OCI-LY3 (cell line): Measurements from ENCODE around the gene STMND1.

ENCODE experiments used
- H2AFZ ChIP-seq: fragments of 200-600, 300-600 bp; shearing (Covaris generic); 2 replicates; pipeline ENCODE4 v1.6.0; 2014; ENCODE audit warnings: antibody characterized with exemption, low read depth, low read length
- H3K27ac ChIP-seq: fragments of 200-600, 300-600 bp; sonication (generic); 2 replicates; pipeline ENCODE4 v1.5.1; 2014; ENCODE audit warnings: mild to moderate bottlenecking, low read length, moderate library complexity, mixed read lengths
- H3K27me3 ChIP-seq: fragments of 200-600, 300-600 bp; sonication (generic); 2 replicates; pipeline ENCODE4 v1.6.1; 2014; ENCODE audit warnings: low read depth, low read length, mixed read lengths
- H3K36me3 ChIP-seq: fragments of 200-600, 300-600 bp; sonication (generic); replicated peaks from 2 replicates; pipeline ENCODE3; 2014; ENCODE audit warnings: low read depth, low read length, mixed read lengths
- H3K4me1 ChIP-seq: fragments of 300-600, 200-600 bp; sonication (generic); 2 replicates; pipeline ENCODE4 v1.6.1; 2014; ENCODE audit warnings: low read length, mixed read lengths
- H3K4me2 ChIP-seq: fragments of 200-600, 300-600 bp; sonication (generic); 2 replicates; pipeline ENCODE4 v1.6.1; 2014; ENCODE audit warnings: low read length, mixed read lengths
- H3K4me3 ChIP-seq: fragments of 300-600, 200-600 bp; sonication (generic); 2 replicates; pipeline ENCODE4 v1.5.1; 2014; ENCODE audit warnings: antibody characterized with exemption, mild to moderate bottlenecking, low read length, moderate library complexity
- H3K79me2 ChIP-seq: fragments of 300-600, 200-600 bp; shearing (Covaris generic); 2 replicates; pipeline ENCODE4 v1.6.1; 2014; ENCODE audit warnings: mild to moderate bottlenecking, low read length, mixed read lengths
- H3K9ac ChIP-seq: fragments of 300-600, 200-600 bp; shearing (Covaris generic); 2 replicates; pipeline ENCODE4 v1.6.0; 2014; ENCODE audit warnings: mild to moderate bottlenecking, low read length, moderate library complexity
- H3K9me3 ChIP-seq: fragments of 200-600, 300-600 bp; shearing (Covaris generic); 2 replicates; pipeline ENCODE4 v1.6.1; 2014; ENCODE audit warnings: low read length, mixed read lengths; ENCODE audit not compliant: insufficient read depth
- H4K20me1 ChIP-seq: fragments of 200-600, 300-600 bp; sonication (generic); 2 replicates; pipeline ENCODE4 v1.6.1; 2016; ENCODE audit warnings: low read length, mixed read lengths; ENCODE audit not compliant: insufficient read depth
- CTCF ChIP-seq: fragments of 200-600, 300-600 bp; sonication (generic); IDR thresholded peaks from 2 replicates; pipeline ENCODE4 v1.5.1; 2014; ENCODE audit warnings: antibody characterized with exemption, low read length, low read depth
- EZH2phosphoT487 ChIP-seq: fragments of 200-600 bp; shearing (Covaris generic); IDR thresholded peaks from 2 replicates; pipeline ENCODE4 v1.6.1; 2018; ENCODE audit warnings: antibody characterized with exemption, mixed run types, low read depth

The STMND1 gene

GRCh38 chr6:17161076-17161475 lies 59.2 kb downstream of the STMND1 start:
- no peak overlapping the region for H3K4me2 ChIP-seq
- H3K4me1 ChIP-seq: no peaks in the 10 kb centered on the region
- H3K9me3 ChIP-seq: no peaks in the 10 kb centered on the region
- H3K79me2 ChIP-seq: no peaks in the 10 kb centered on the region
- no peaks in the 10 kb centered on the region for H3K27me3 ChIP-seq
- no peak overlapping the region for H2AFZ ChIP-seq
- no peak overlapping the region for H3K9ac ChIP-seq
- H3K36me3 ChIP-seq: no peaks in the 10 kb centered on the region
- H4K20me1 ChIP-seq: no peaks in the 10 kb centered on the region
- H3K27ac ChIP-seq: no peak overlapping the region
- TF ChIP-seq CTCF (no peak), EZH2phosphoT487 (no peak)
- no peak overlapping the region for H3K4me3 ChIP-seq

GRCh38 chr6:17165383-17165782 lies 63.5 kb downstream of the STMND1 start:
- no peak overlapping the region for H3K4me3 ChIP-seq
- H4K20me1 ChIP-seq: no peaks in the 10 kb centered on the region
- no peak overlapping the region for H3K9ac ChIP-seq
- H3K27me3 ChIP-seq: no peaks in the 10 kb centered on the region
- H3K79me2 ChIP-seq: no peaks in the 10 kb centered on the region
- H3K27ac ChIP-seq: no peak overlapping the region
- no peak overlapping the region for H3K4me2 ChIP-seq
- TF ChIP-seq CTCF (no peak), EZH2phosphoT487 (no peak)
- H3K36me3 ChIP-seq: no peaks in the 10 kb centered on the region
- no peaks in the 10 kb centered on the region for H3K9me3 ChIP-seq
- H2AFZ ChIP-seq: no peak overlapping the region
- no peaks in the 10 kb centered on the region for H3K4me1 ChIP-seq

GRCh38 chr6:17167327-17167979 lies 65.6 kb downstream of the STMND1 start:
- Histone ChIP-seq H3K36me3 (no peaks in the 10 kb centered on the region), H3K9me3 (no peaks in the 10 kb centered on the region), H3K79me2 (no peaks in the 10 kb centered on the region), H3K4me1 (no peaks in the 10 kb centered on the region), H3K4me3 (no peak overlapping the region), H3K27me3 (no peaks in the 10 kb centered on the region), H3K27ac (no peak overlapping the region), H2AFZ (no peak overlapping the region), H3K9ac (no peak overlapping the region), H3K4me2 (no peak overlapping the region), H4K20me1 (no peaks in the 10 kb centered on the region)
- no peak for TF ChIP-seq EZH2phosphoT487
- TF ChIP-seq CTCF: 0 out of 2 replicates have a peak, but pooled peaks have one; percentile 18

- no peak for TF ChIP-seq EZH2phosphoT487
- no peak for TF ChIP-seq CTCF
- H3K4me2 ChIP-seq: no peak overlapping the region
- H3K27ac ChIP-seq: no peak overlapping the region
Measured at GRCh38 chr6:17169291-17169690, 67.4 kb downstream of the STMND1 start.

More at GRCh38 chr6:17169291-17169690, 67.4 kb downstream of the STMND1 start:
- Histone ChIP-seq H3K4me1 (no peaks in the 10 kb centered on the region), H3K9ac (no peak overlapping the region), H4K20me1 (no peaks in the 10 kb centered on the region), H2AFZ (no peak overlapping the region), H3K36me3 (no peaks in the 10 kb centered on the region), H3K4me3 (no peak overlapping the region), H3K79me2 (no peaks in the 10 kb centered on the region), H3K27me3 (no peaks in the 10 kb centered on the region), H3K9me3 (no peaks in the 10 kb centered on the region)
